ENCODE measurements around the gene PRDX5.

PRDX5 gene

DNA sequence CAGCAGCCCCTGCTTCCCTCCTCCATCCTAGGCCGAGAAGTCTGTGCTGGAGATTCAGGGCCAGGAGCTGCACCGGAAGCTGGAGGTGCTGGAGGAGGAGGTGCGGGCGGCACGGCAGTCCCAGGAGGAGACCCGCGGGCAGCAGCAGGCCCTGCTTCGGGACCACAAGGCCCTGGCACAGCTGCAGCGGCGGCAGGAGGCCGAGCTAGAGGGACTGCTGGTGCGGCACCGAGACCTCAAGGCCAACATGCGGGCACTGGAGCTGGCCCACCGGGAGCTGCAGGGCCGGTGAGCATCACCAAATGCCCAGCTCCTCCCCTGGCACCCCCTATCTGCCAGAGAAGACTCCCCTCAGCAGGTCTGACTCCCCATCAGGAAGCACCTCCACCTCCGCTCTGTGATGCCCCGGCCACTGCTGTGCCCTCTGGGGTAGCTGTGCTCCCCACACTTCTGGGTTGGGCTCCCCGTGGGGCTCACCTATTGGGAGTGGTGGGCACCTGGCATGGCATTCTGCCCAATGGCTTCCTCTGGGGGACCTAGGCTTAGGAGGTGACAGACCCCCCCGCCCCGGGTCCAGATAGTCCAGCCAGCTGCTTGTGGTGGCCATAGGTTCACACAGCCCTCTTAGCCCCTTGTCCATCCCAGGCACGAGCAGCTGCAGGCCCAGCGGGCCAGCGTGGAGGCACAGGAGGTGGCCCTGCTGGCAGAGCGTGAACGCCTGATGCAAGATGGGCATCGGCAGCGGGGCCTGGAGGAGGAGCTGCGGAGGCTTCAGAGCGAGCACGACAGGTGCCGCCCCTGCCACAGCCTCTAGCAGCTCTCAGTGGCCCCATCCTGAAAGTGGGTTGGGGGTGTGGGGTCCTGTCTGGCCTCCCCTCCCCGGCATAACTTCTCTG, 34.4 kb downstream of the PRDX5 start:
- Histone ChIP-seq H3K36me3 (ENCODE audit: control insufficient read depth in 4 of 4, insufficient read depth in 4 of 4, low read length in 3 of 4) (no peaks in the 10 kb centered on the region), H3K4me1 (ENCODE audit: control extremely low read depth in 1 of 4, control insufficient read depth in 4 of 4, insufficient read depth in 4 of 4, low read length in 3 of 4) (peaks cover 0 to 33% (median 10%) of the 10 kb centered on the region in 4 experiments), H3K27me3 (replicated peaks in 2 of 5; ENCODE audit: control insufficient read depth in 4 of 5, insufficient read depth in 5 of 5, low read length in 4 of 5) (no peaks in the 10 kb centered on the region), H3K4me3 (ENCODE audit: control insufficient read depth in 1 of 7, extremely low read depth in 1 of 7, insufficient read depth in 4 of 7, low read depth in 2 of 7, low read length in 6 of 7) (no peak overlapping the region), H3K9me3 (ENCODE audit: control extremely low read depth in 1 of 5, control insufficient read depth in 4 of 5, insufficient read depth in 2 of 5, low read depth in 1 of 5, low read length in 4 of 5) (no peaks in the 10 kb centered on the region), H3K27ac (ENCODE audit: insufficient read depth in 1 of 2, low read depth in 1 of 2, low read length in 2 of 2, poor library complexity in 1 of 2, severe bottlenecking in 2 of 2) (no peak overlapping the region)
- DNase-seq = no peak
- POLR2A ChIA-PET = no interaction called here
- WGBS (ENCODE audit: insufficient coverage) = 94% methylated on average over 30 of the region's 33 CpGs
- CTCF ChIA-PET = interaction anchor here (0.7 to 10.8 kb wide), 13 partner anchors 7 to 339 kb away, joined by 3 to 154 read pairs (median 4); partner anchors contain the start of genes CCDC88B, PPP1R14B, PRDX5 and TRMT112

- Histone ChIP-seq H3K36me3 (ENCODE audit: control insufficient read depth in 4 of 4, insufficient read depth in 4 of 4, low read length in 3 of 4) (no peaks in the 10 kb centered on the region), H3K27me3 (replicated peaks in 2 of 5; ENCODE audit: control insufficient read depth in 4 of 5, insufficient read depth in 5 of 5, low read length in 4 of 5) (no peaks in the 10 kb centered on the region), H3K27ac (ENCODE audit: insufficient read depth in 1 of 2, low read depth in 1 of 2, low read length in 2 of 2, poor library complexity in 1 of 2, severe bottlenecking in 2 of 2) (no peak overlapping the region), H3K4me1 (ENCODE audit: control extremely low read depth in 1 of 4, control insufficient read depth in 4 of 4, insufficient read depth in 4 of 4, low read length in 3 of 4) (peaks cover 0 to 38% (median 18%) of the 10 kb centered on the region in 4 experiments), H3K4me3 (ENCODE audit: control insufficient read depth in 1 of 7, extremely low read depth in 1 of 7, insufficient read depth in 4 of 7, low read depth in 2 of 7, low read length in 6 of 7) (no peak overlapping the region), H3K9me3 (ENCODE audit: control extremely low read depth in 1 of 5, control insufficient read depth in 4 of 5, insufficient read depth in 2 of 5, low read depth in 1 of 5, low read length in 4 of 5) (no peaks in the 10 kb centered on the region)
- no peak for DNase-seq
- POLR2A ChIA-PET = no interaction called here
- CTCF ChIA-PET = interaction anchor here (0.7 to 10.8 kb wide), 13 partner anchors 8 to 338 kb away, joined by 3 to 154 read pairs (median 4); partner anchors contain the start of genes CCDC88B, PPP1R14B, PRDX5 and TRMT112
- 96% methylated on average over 33 of the region's 34 CpGs for WGBS (ENCODE audit: insufficient coverage)
Observed at GRCh38 chr11:64352995-64353714, 35.2 kb downstream of the PRDX5 start.

GRCh38 chr11:64353715-64354506, 36.0 kb downstream of the PRDX5 start:
- Histone ChIP-seq H3K27me3 (replicated peaks in 2 of 5; ENCODE audit: control insufficient read depth in 4 of 5, insufficient read depth in 5 of 5, low read length in 4 of 5) (no peaks in the 10 kb centered on the region), H3K27ac (ENCODE audit: insufficient read depth in 1 of 2, low read depth in 1 of 2, low read length in 2 of 2, poor library complexity in 1 of 2, severe bottlenecking in 2 of 2) (no peak overlapping the region), H3K9me3 (ENCODE audit: control extremely low read depth in 1 of 5, control insufficient read depth in 4 of 5, insufficient read depth in 2 of 5, low read depth in 1 of 5, low read length in 4 of 5) (no peaks in the 10 kb centered on the region), H3K4me3 (ENCODE audit: control insufficient read depth in 1 of 7, extremely low read depth in 1 of 7, insufficient read depth in 4 of 7, low read depth in 2 of 7, low read length in 6 of 7) (no peak overlapping the region), H3K36me3 (ENCODE audit: control insufficient read depth in 4 of 4, insufficient read depth in 4 of 4, low read length in 3 of 4) (no peaks in the 10 kb centered on the region), H3K4me1 (ENCODE audit: control extremely low read depth in 1 of 4, control insufficient read depth in 4 of 4, insufficient read depth in 4 of 4, low read length in 3 of 4) (peaks cover 0 to 43% (median 26%) of the 10 kb centered on the region in 4 experiments)
- no peak for DNase-seq
- POLR2A ChIA-PET = interaction anchor here (1.6 kb wide), 1 partner anchor 36 kb away, joined by 11 read pairs; the partner anchor contains the start of genes PRDX5 and TRMT112
- CTCF ChIA-PET = interaction anchor here (1.0 to 10.8 kb wide), 11 partner anchors 9 to 409 kb away, joined by 3 to 154 read pairs (median 5); partner anchors contain the start of genes CCDC88B, PRDX5 and TRMT112
- 91% methylated on average over 13 of the region's 20 CpGs for WGBS (ENCODE audit: insufficient coverage)

DNA sequence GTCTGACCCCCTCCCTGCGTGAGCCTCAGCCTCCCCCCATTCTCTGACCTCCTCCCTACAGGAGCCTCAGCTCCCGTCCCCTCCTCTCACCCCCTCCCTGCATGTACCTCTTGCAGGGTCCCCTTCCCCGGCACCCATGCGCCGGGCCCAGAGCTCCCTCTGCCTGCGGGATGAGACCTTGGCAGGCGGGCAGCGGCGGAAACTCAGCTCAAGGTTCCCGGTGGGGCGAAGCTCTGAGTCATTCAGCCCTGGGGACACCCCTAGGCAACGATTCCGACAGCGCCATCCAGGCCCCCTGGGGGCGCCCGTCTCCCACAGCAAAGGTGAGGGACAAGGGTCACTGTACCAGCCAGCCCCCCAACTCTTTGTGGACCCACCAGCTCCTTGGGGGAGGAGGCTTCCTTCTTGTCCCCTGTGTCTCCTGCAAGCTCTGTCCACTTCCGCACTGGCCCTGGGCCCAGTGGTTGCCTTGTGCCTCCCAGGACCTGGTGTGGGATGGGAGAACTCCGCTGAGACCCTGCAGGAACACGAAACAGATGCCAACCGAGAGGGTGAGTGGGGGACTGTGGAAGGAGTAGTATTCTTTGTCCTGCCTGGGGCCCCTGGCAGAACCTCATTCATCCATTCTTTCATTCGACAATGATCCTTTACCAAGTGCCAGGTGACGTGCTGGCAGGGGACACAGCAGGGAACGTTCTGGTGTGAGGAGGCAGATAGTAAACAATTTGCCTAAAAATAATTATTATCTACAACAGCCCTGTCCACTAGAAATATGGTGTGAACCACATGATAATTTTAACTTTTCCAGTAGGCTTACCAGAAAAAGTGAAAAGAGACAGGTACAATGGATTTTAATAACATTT, 37.4 kb downstream of the PRDX5 start:
- Histone ChIP-seq H3K9me3 (ENCODE audit: control extremely low read depth in 1 of 5, control insufficient read depth in 4 of 5, insufficient read depth in 2 of 5, low read depth in 1 of 5, low read length in 4 of 5) (no peaks in the 10 kb centered on the region), H3K4me1 (ENCODE audit: control extremely low read depth in 1 of 4, control insufficient read depth in 4 of 4, insufficient read depth in 4 of 4, low read length in 3 of 4) (peaks cover 2 to 55% (median 39%) of the 10 kb centered on the region in 4 experiments), H3K27ac (ENCODE audit: insufficient read depth in 1 of 2, low read depth in 1 of 2, low read length in 2 of 2, poor library complexity in 1 of 2, severe bottlenecking in 2 of 2) (peak overlapping the region in 1 of 2 experiments; percentile 32), H3K4me3 (ENCODE audit: control insufficient read depth in 1 of 7, extremely low read depth in 1 of 7, insufficient read depth in 4 of 7, low read depth in 2 of 7, low read length in 6 of 7) (peak overlapping the region in 4 of 7 experiments; percentile 0 to 61 (median 25)), H3K27me3 (replicated peaks in 2 of 5; ENCODE audit: control insufficient read depth in 4 of 5, insufficient read depth in 5 of 5, low read length in 4 of 5) (no peaks in the 10 kb centered on the region), H3K36me3 (ENCODE audit: control insufficient read depth in 4 of 4, insufficient read depth in 4 of 4, low read length in 3 of 4) (no peaks in the 10 kb centered on the region)
- ChIA-PET CTCF (interaction anchor here (0.6 to 10.8 kb wide), 32 partner anchors 8 to 469 kb away, joined by 3 to 154 read pairs (median 4); partner anchors contain the start of genes CCDC88B, ESRRA, FERMT3 and PRDX5), POLR2A (interaction anchor here (0.9 to 1.6 kb wide), 4 partner anchors 13 to 46 kb away, joined by 3 to 11 read pairs (median 4); partner anchors contain the start of genes PRDX5 and TRMT112)
- DNase-seq = peak; percentile 89 to 90 (median 89)
- whole genome bisulfite sequencing (ENCODE audit: insufficient coverage) = 15% methylated on average over 15 of the region's 23 CpGs

GRCh38 chr11:64356498-64357411, 38.8 kb downstream of the PRDX5 start:
- Histone ChIP-seq H3K4me1 (ENCODE audit: control extremely low read depth in 1 of 4, control insufficient read depth in 4 of 4, insufficient read depth in 4 of 4, low read length in 3 of 4) (peaks cover 2 to 70% (median 51%) of the 10 kb centered on the region in 4 experiments), H3K4me3 (ENCODE audit: control insufficient read depth in 1 of 7, extremely low read depth in 1 of 7, insufficient read depth in 4 of 7, low read depth in 2 of 7, low read length in 6 of 7) (no peak overlapping the region), H3K36me3 (ENCODE audit: control insufficient read depth in 4 of 4, insufficient read depth in 4 of 4, low read length in 3 of 4) (peaks cover 0 to 8% (median 5%) of the 10 kb centered on the region in 4 experiments), H3K27ac (ENCODE audit: insufficient read depth in 1 of 2, low read depth in 1 of 2, low read length in 2 of 2, poor library complexity in 1 of 2, severe bottlenecking in 2 of 2) (no peak overlapping the region), H3K27me3 (replicated peaks in 2 of 5; ENCODE audit: control insufficient read depth in 4 of 5, insufficient read depth in 5 of 5, low read length in 4 of 5) (no peaks in the 10 kb centered on the region), H3K9me3 (ENCODE audit: control extremely low read depth in 1 of 5, control insufficient read depth in 4 of 5, insufficient read depth in 2 of 5, low read depth in 1 of 5, low read length in 4 of 5) (no peaks in the 10 kb centered on the region)
- peak; percentile 53 to 57 (median 55) for DNase-seq
- 94% methylated on average over 20 of the region's 25 CpGs for WGBS (ENCODE audit: insufficient coverage)
- ChIA-PET POLR2A (no interaction called here), CTCF (interaction anchor here (0.6 to 10.8 kb wide), 21 partner anchors 8 to 385 kb away, joined by 3 to 154 read pairs (median 4); partner anchors contain the start of genes CCDC88B, ESRRA, FERMT3 and PRDX5)
